Transverse colon (tissue), 4 donors: Measurements from ENCODE around the gene CHCHD3.

Experiments
- CTCF ChIP-seq, 5 experiments: fragments of 200-600 bp in 3 of 5; fragments of 450-650 bp in 2 of 5; sonication (generic) in 3 of 5; IDR thresholded peaks; 1 replicate in 2 of 5; 2 replicates in 3 of 5; pipeline ENCODE4 v1.5.1; 2016 to 2017; ENCODE audit warnings: antibody characterized with exemption in 5 of 5, inconsistent platforms in 3 of 5, mild to moderate bottlenecking in 2 of 5, moderate library complexity in 1 of 5
- EP300 ChIP-seq: sonication (generic); formaldehyde crosslinking; IDR thresholded peaks from one replicate; pipeline ENCODE4 v1.6.1; 2017; ENCODE audit warnings: antibody characterized with exemption, low read depth
- POLR2A ChIP-seq: fragments of 450-650 bp; IDR thresholded peaks from one replicate; pipeline ENCODE4 v1.6.1; 2016; ENCODE audit warnings: antibody characterized with exemption, mild to moderate bottlenecking, moderate library complexity
- POLR2AphosphoS5 ChIP-seq, 3 donors: sonication (generic); formaldehyde crosslinking; IDR thresholded peaks; one replicate each; pipeline ENCODE4 v1.6.1; 2016; ENCODE audit warnings: antibody characterized with exemption in 3 of 3

GRCh38 chr7:133064082-133064820, 17.6 kb downstream of the CHCHD3 start:
- no peak for TF ChIP-seq CTCF (IDR thresholded peaks at IDR 0.05)
- no peak for TF ChIP-seq POLR2AphosphoS5 (IDR thresholded peaks at IDR 0.05)
- TF ChIP-seq EP300, result no peak
- TF ChIP-seq POLR2A, result no peak
